ENCODE results near the gene SCN5A. TPM values are rescaled to one million over a fixed set of nuclear protein-coding genes. Genes with fewer than 3 reads are reported as not detected.

The SCN5A gene
- total RNA-seq, 1 experiment from 2014 or later: 0.69 TPM

DNA sequence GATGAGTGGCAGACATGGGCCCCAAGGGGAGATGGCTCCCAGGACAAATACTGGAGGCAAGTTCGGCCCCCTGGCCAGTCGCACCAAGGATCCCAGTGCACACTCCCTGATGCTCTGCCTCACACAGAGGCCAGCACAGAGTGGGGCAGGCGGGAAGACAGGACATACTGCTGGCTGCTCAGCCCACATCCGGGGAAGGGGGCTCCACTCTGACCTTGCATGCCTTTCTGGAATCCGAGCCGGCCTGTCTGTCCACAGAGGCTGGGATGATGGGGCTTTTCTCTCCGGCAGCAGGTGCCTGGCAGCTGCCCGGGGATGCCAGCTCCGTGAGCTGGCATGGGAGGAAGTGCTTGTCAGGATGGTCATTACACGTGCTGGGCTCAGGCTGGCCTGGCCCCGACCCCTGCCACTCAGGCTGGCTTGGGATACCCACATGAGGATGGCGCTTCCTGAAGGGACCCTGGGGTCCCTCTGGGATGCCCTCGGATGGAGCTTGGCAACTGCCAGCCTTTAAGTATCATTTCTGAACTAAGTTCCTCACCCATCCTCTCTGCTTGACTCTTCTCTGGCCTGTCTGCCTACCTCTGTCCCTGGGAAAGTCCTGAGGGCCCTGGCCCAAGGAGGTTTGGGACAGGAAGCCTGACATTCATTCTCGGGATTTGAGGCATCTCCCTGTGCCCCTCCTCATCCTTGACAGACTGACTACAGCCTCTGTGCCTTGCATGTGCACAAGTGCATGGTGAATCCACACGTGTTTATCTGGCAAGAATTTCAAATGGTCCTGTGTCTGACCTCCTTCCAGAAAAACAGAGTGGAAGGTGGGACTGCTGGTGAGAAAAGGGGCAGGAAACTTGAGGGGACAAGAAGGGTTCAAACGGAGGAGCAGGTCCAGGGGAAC is 106.8 kb downstream of the SCN5A start:
- Histone ChIP-seq H3K27ac (ENCODE audit: low read length) (no peak overlapping the region), H3K4me3 (ENCODE audit: low read depth in 2 of 2, low read length in 2 of 2) (no peak overlapping the region), H3K9me3 (ENCODE audit: control insufficient read depth, insufficient read depth, low read depth, low read length) (no peaks in the 10 kb centered on the region), H3K36me3 (ENCODE audit: control insufficient read depth, insufficient read depth, low read length) (no peaks in the 10 kb centered on the region), H3K4me1 (ENCODE audit: control insufficient read depth, insufficient read depth, low read length) (no peaks in the 10 kb centered on the region), H3K27me3 (ENCODE audit: control insufficient read depth, insufficient read depth, low read length) (no peaks in the 10 kb centered on the region)
- in situ Hi-C loops (cut with HindIII; ENCODE audit: low pct_unique_long_range_greater_than_20kb, low sequenced_read_pairs): no loop called here
- POLR2A ChIA-PET: no interaction called here
- intact Hi-C loops (cut with micrococcal nuclease; ENCODE audit: unreplicated experiment): no loop called here
- CTCF ChIA-PET: interaction anchor here (1.0 kb wide), 1 partner anchor 21 kb away, joined by 3 read pairs; no protein-coding TSS in a partner anchor
- ATAC-seq: no peak
- no peak for TF ChIP-seq SIN3A (IDR thresholded peaks at IDR 0.05; ENCODE audit: borderline replicate concordance, insufficient read depth, low read depth, low read length)
- no peak for TF ChIP-seq POLR2AphosphoS5 (IDR thresholded peaks at IDR 0.05; ENCODE audit: low read depth, low read length)
- no peak for TF ChIP-seq CTCF (IDR thresholded peaks at IDR 0.05)
- TF ChIP-seq TCF7L2 (IDR thresholded peaks at IDR 0.05; ENCODE audit: low read depth, low read length): no peak
- TF ChIP-seq, protein P1, sequence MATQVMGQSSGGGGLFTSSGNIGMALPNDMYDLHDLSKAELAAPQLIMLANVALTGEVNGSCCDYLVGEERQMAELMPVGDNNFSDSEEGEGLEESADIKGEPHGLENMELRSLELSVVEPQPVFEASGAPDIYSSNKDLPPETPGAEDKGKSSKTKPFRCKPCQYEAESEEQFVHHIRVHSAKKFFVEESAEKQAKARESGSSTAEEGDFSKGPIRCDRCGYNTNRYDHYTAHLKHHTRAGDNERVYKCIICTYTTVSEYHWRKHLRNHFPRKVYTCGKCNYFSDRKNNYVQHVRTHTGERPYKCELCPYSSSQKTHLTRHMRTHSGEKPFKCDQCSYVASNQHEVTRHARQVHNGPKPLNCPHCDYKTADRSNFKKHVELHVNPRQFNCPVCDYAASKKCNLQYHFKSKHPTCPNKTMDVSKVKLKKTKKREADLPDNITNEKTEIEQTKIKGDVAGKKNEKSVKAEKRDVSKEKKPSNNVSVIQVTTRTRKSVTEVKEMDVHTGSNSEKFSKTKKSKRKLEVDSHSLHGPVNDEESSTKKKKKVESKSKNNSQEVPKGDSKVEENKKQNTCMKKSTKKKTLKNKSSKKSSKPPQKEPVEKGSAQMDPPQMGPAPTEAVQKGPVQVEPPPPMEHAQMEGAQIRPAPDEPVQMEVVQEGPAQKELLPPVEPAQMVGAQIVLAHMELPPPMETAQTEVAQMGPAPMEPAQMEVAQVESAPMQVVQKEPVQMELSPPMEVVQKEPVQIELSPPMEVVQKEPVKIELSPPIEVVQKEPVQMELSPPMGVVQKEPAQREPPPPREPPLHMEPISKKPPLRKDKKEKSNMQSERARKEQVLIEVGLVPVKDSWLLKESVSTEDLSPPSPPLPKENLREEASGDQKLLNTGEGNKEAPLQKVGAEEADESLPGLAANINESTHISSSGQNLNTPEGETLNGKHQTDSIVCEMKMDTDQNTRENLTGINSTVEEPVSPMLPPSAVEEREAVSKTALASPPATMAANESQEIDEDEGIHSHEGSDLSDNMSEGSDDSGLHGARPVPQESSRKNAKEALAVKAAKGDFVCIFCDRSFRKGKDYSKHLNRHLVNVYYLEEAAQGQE (IDR thresholded peaks at IDR 0.05; ENCODE audit: insufficient read depth in 1 of 2, low read depth in 2 of 2, low read length in 1 of 2): no peak
- no peak for DNase-seq (ENCODE audit: low read depth, low spot score)
- no TSS peak for BruUV-seq (replicated peaks)

- ChIA-PET POLR2A (no interaction called here), CTCF (no interaction called here)
- no peak overlapping the region for H3K4me3 ChIP-seq (ENCODE audit: low read depth in 2 of 2, low read length in 2 of 2)
- no peak for DNase-seq (ENCODE audit: low read depth, low spot score)
- no peaks in the 10 kb centered on the region for H3K9me3 ChIP-seq (ENCODE audit: control insufficient read depth, insufficient read depth, low read depth, low read length)
- no peaks in the 10 kb centered on the region for H3K36me3 ChIP-seq (ENCODE audit: control insufficient read depth, insufficient read depth, low read length)
- no TSS peak for BruUV-seq (replicated peaks)
- intact Hi-C loops (cut with micrococcal nuclease; ENCODE audit: unreplicated experiment) (no loop called here), in situ Hi-C loops (cut with HindIII; ENCODE audit: low pct_unique_long_range_greater_than_20kb, low sequenced_read_pairs) (no loop called here)
- no peaks in the 10 kb centered on the region for H3K27me3 ChIP-seq (ENCODE audit: control insufficient read depth, insufficient read depth, low read length)
- ATAC-seq: no peak
- H3K4me1 ChIP-seq (ENCODE audit: control insufficient read depth, insufficient read depth, low read length): no peaks in the 10 kb centered on the region
- no peak overlapping the region for H3K27ac ChIP-seq (ENCODE audit: low read length)
- TF ChIP-seq, protein P1 (IDR thresholded peaks at IDR 0.05; ENCODE audit: insufficient read depth in 1 of 2, low read depth in 2 of 2, low read length in 1 of 2): no peak
- TF ChIP-seq TCF7L2 (IDR thresholded peaks at IDR 0.05; ENCODE audit: low read depth, low read length): no peak
- no peak for TF ChIP-seq POLR2AphosphoS5 (IDR thresholded peaks at IDR 0.05; ENCODE audit: low read depth, low read length)
- no peak for TF ChIP-seq CTCF (IDR thresholded peaks at IDR 0.05)
- TF ChIP-seq SIN3A (IDR thresholded peaks at IDR 0.05; ENCODE audit: borderline replicate concordance, insufficient read depth, low read depth, low read length): no peak
Observed at GRCh38 chr3:38541806-38542205, 107.7 kb downstream of the SCN5A start.

Data from Panc1 (cell line).